ENCODE data around the gene EPHA4. TPM values are rescaled to one million over a fixed set of nuclear protein-coding genes. Genes with fewer than 3 reads are reported as not detected.

Gene EPHA4
- total and polyA plus RNA-seq, 5 donors from 2014 or later, result 7.1 to 23.5 (median 12.0) TPM

DNA sequence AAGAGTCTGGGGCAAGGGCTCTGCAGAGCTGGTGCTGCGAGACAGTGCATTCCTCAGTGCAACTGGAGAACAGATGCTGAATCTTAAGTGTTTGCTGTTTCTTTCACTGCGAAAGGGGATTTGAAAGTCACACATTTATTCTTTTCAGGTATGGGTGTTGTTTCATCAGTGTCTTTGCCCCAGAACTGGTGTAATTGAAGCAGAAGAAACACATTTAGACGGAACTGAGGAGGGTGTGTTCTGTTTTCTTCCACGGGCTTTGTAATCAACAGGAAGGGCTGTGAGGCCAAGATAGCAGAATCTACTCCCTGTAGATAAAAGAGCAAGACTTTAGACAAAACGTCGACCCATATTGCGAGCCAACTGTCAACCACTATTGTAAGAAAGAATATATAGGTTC, 151.9 kb downstream of the EPHA4 start:
- ATAC-seq (ENCODE audit: low read depth in 2 of 2), result peak; percentile 60 to 75
- Histone ChIP-seq H3K36me3 (ENCODE audit: control insufficient read depth, insufficient read depth, low read length) (peaks cover 9% of the 10 kb centered on the region), H3K4me3 (ENCODE audit: low read depth, low read length) (peak overlapping the region; percentile 64), H3K9me3 (ENCODE audit: control insufficient read depth in 2 of 2, low read length in 2 of 2) (no peaks in the 10 kb centered on the region), H3K27me3 (ENCODE audit: control insufficient read depth, insufficient read depth, low read length) (no peaks in the 10 kb centered on the region), H3K27ac (ENCODE audit: insufficient read depth, low read length, poor library complexity, severe bottlenecking) (peak overlapping the region; percentile 42), H3K4me1 (ENCODE audit: control insufficient read depth, insufficient read depth, low read length, poor library complexity, severe bottlenecking) (peaks cover 17% of the 10 kb centered on the region)
- peaks cover 13% of the 10 kb centered on the region for H3K36me3 Mint-ChIP-seq
- peak in 2 of 3 donors; percentile 32 to 64 for DNase-seq
- H3K27ac Mint-ChIP-seq, result peak overlapping the region; percentile 78 to 86 (median 83)
- H3K27me3 Mint-ChIP-seq, result peaks cover 4% of the 10 kb centered on the region
- H3K4me1 Mint-ChIP-seq, result peaks cover 14 to 26% (median 17%) of the 10 kb centered on the region in 4 donors
- H3K4me3 Mint-ChIP-seq, result peak overlapping the region; percentile 42 to 69 (median 58)
- H3K9me3 Mint-ChIP-seq, result peaks cover 0 to 3% (median 0%) of the 10 kb centered on the region in 7 donors

DNA sequence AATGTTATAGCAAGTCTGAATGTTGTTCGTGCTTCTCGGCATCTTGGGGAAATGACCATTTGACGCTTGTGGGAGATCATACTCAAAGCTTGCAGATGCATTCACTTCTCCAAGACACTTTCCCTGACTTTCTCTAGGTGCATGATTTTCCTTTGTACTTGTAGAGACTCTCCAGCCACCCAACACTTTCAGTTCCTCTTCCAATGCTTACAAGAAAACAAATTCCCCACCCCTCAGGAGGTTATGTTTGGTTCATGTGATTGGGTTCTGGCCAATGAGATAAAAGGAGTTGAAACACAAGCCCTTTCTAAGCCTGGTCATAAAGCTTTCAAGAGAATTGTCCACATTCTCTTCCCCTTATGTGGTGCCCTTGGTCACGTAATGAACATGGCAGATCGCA, 156.3 kb downstream of the EPHA4 start:
- Histone ChIP-seq H3K4me1 (ENCODE audit: control insufficient read depth, insufficient read depth, low read length, poor library complexity, severe bottlenecking) (peaks cover 12% of the 10 kb centered on the region), H3K36me3 (ENCODE audit: control insufficient read depth, insufficient read depth, low read length) (no peaks in the 10 kb centered on the region), H3K9me3 (ENCODE audit: control insufficient read depth in 2 of 2, low read length in 2 of 2) (no peaks in the 10 kb centered on the region), H3K27me3 (ENCODE audit: control insufficient read depth, insufficient read depth, low read length) (no peaks in the 10 kb centered on the region), H3K4me3 (ENCODE audit: low read depth, low read length) (no peak overlapping the region), H3K27ac (ENCODE audit: insufficient read depth, low read length, poor library complexity, severe bottlenecking) (no peak overlapping the region)
- no peak overlapping the region for H3K27ac Mint-ChIP-seq
- no peak overlapping the region for H3K4me3 Mint-ChIP-seq
- peaks cover 11 to 24% (median 14%) of the 10 kb centered on the region in 4 donors for H3K4me1 Mint-ChIP-seq
- DNase-seq, result no peak
- ATAC-seq (ENCODE audit: low read depth in 2 of 2), result no peak
- H3K36me3 Mint-ChIP-seq, result peaks cover 9% of the 10 kb centered on the region
- H3K27me3 Mint-ChIP-seq, result peaks cover 4% of the 10 kb centered on the region
- H3K9me3 Mint-ChIP-seq, result peaks cover 0 to 1% (median 0%) of the 10 kb centered on the region in 7 donors

DNA sequence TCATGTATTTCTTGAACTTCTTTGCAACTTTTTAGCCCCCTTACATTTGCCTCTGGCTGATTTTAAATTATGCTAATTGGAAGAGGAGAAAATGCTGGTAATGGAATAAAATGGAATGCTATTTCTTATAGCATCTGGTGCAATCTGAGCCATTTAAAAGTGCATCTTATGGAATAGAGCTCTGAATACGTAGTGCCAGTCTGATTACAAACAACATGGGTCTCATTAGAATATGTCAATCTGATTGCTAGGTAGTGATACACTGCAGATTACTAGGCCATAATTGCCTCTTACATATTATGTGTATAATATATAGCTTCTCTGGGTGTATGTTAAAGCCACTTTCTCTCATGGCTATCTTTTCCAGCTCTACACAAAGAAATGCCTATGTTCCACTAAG, 159.1 kb downstream of the EPHA4 start:
- no peaks in the 10 kb centered on the region for H3K9me3 ChIP-seq (ENCODE audit: control insufficient read depth in 2 of 2, low read length in 2 of 2)
- Mint-ChIP-seq H3K27ac (no peak overlapping the region), H3K36me3 (peaks cover 5% of the 10 kb centered on the region), H3K4me1 (no peaks in the 10 kb centered on the region), H3K27me3 (no peaks in the 10 kb centered on the region), H3K4me3 (no peak overlapping the region), H3K9me3 (peaks cover 0 to 5% (median 0%) of the 10 kb centered on the region in 7 donors)
- no peaks in the 10 kb centered on the region for H3K4me1 ChIP-seq (ENCODE audit: control insufficient read depth, insufficient read depth, low read length, poor library complexity, severe bottlenecking)
- no peak overlapping the region for H3K4me3 ChIP-seq (ENCODE audit: low read depth, low read length)
- H3K36me3 ChIP-seq (ENCODE audit: control insufficient read depth, insufficient read depth, low read length), result no peaks in the 10 kb centered on the region
- ATAC-seq (ENCODE audit: low read depth in 2 of 2), result no peak
- H3K27ac ChIP-seq (ENCODE audit: insufficient read depth, low read length, poor library complexity, severe bottlenecking), result no peak overlapping the region
- DNase-seq, result no peak
- no peaks in the 10 kb centered on the region for H3K27me3 ChIP-seq (ENCODE audit: control insufficient read depth, insufficient read depth, low read length)

DNA sequence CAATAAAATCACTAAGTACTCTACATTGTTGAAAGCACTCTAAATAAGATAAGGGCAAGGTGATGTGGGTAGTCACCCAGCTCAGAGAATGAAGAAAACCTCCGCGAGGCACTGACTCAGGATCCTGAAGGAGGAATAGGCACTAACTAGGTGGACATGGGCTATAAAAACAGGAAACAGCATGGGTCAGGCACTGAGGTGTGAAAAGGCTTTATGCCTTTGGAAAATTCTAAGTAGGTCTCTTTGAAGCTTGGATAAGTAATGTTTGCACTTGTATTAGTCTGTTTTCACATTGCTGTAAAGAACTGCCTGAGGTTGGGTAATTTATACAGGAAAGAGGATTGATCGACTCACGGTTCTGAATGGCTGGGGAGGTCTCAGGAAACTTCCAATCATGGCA, 161.6 kb downstream of the EPHA4 start:
- H3K4me3 ChIP-seq (ENCODE audit: low read depth, low read length), result no peak overlapping the region
- H3K36me3 ChIP-seq (ENCODE audit: control insufficient read depth, insufficient read depth, low read length), result no peaks in the 10 kb centered on the region
- no peak overlapping the region for H3K27ac Mint-ChIP-seq
- no peak overlapping the region for H3K27ac ChIP-seq (ENCODE audit: insufficient read depth, low read length, poor library complexity, severe bottlenecking)
- no peaks in the 10 kb centered on the region for H3K4me1 Mint-ChIP-seq
- H3K4me3 Mint-ChIP-seq, result peak overlapping the region in 1 of 4 donors; percentile 15
- H3K36me3 Mint-ChIP-seq, result no peaks in the 10 kb centered on the region
- no peak for DNase-seq
- ATAC-seq (ENCODE audit: low read depth in 2 of 2), result no peak
- peaks cover 0 to 8% (median 2%) of the 10 kb centered on the region in 7 donors for H3K9me3 Mint-ChIP-seq
- H3K27me3 Mint-ChIP-seq, result peaks cover 12% of the 10 kb centered on the region
- no peaks in the 10 kb centered on the region for H3K27me3 ChIP-seq (ENCODE audit: control insufficient read depth, insufficient read depth, low read length)
- no peaks in the 10 kb centered on the region for H3K4me1 ChIP-seq (ENCODE audit: control insufficient read depth, insufficient read depth, low read length, poor library complexity, severe bottlenecking)
- H3K9me3 ChIP-seq (ENCODE audit: control insufficient read depth in 2 of 2, low read length in 2 of 2), result no peaks in the 10 kb centered on the region

DNA sequence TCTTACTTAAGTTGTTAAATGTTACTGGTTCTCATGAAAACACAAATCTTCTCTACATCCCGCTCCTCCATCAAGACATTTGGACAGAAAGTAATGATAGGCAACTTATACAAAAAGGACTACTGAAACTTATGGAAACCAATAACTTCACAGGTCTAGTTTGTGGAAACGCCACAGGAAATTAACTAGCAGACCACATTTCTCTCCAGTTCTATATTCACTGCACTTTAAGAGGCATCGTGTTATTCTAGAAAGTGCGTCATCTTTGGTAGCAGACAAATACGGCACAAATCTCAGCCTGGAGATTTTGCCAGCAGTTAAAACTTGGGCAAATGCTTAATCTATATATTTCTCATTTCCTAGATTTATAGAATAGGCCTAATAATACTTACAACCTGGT, 164.3 kb downstream of the EPHA4 start:
- peaks cover 0 to 8% (median 4%) of the 10 kb centered on the region in 7 donors for H3K9me3 Mint-ChIP-seq
- H3K4me3 ChIP-seq (ENCODE audit: low read depth, low read length), result no peak overlapping the region
- peaks cover 3% of the 10 kb centered on the region for H3K36me3 Mint-ChIP-seq
- no peaks in the 10 kb centered on the region for H3K27me3 ChIP-seq (ENCODE audit: control insufficient read depth, insufficient read depth, low read length)
- H3K27ac Mint-ChIP-seq, result no peak overlapping the region
- no peaks in the 10 kb centered on the region for H3K9me3 ChIP-seq (ENCODE audit: control insufficient read depth in 2 of 2, low read length in 2 of 2)
- H3K4me1 ChIP-seq (ENCODE audit: control insufficient read depth, insufficient read depth, low read length, poor library complexity, severe bottlenecking), result no peaks in the 10 kb centered on the region
- H3K4me1 Mint-ChIP-seq, result no peaks in the 10 kb centered on the region
- peaks cover 24% of the 10 kb centered on the region for H3K27me3 Mint-ChIP-seq
- no peak overlapping the region for H3K4me3 Mint-ChIP-seq
- no peaks in the 10 kb centered on the region for H3K36me3 ChIP-seq (ENCODE audit: control insufficient read depth, insufficient read depth, low read length)
- DNase-seq (no peak), ATAC-seq (ENCODE audit: low read depth in 2 of 2) (no peak)
- H3K27ac ChIP-seq (ENCODE audit: insufficient read depth, low read length, poor library complexity, severe bottlenecking), result no peak overlapping the region

DNA sequence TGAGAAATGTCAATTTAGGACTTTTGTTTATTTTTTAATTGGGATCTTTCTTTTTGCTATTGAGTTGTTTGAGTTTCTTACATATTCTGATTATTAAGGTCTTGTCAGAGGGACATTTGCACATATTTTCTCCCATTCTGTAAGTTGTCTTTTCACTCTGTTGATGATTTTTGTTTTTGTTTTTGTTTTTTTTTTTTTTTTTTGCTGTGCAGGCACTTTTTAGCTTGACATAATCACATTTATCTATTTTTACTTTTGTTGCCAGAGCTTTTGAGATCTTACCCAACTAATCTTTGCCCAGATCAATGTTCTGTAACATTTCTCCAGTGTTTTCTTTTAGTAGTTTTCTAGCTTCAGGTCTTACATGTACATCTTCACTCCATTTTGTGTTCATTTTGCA, 166.6 kb downstream of the EPHA4 start:
- H3K4me3 ChIP-seq (ENCODE audit: low read depth, low read length), result no peak overlapping the region
- DNase-seq (no peak), ATAC-seq (ENCODE audit: low read depth in 2 of 2) (no peak)
- no peaks in the 10 kb centered on the region for H3K4me1 Mint-ChIP-seq
- H3K9me3 ChIP-seq (ENCODE audit: control insufficient read depth in 2 of 2, low read length in 2 of 2), result no peaks in the 10 kb centered on the region
- no peaks in the 10 kb centered on the region for H3K4me1 ChIP-seq (ENCODE audit: control insufficient read depth, insufficient read depth, low read length, poor library complexity, severe bottlenecking)
- peaks cover 3% of the 10 kb centered on the region for H3K36me3 Mint-ChIP-seq
- peaks cover 26% of the 10 kb centered on the region for H3K27me3 Mint-ChIP-seq
- H3K4me3 Mint-ChIP-seq, result no peak overlapping the region
- H3K27ac ChIP-seq (ENCODE audit: insufficient read depth, low read length, poor library complexity, severe bottlenecking), result no peak overlapping the region
- no peaks in the 10 kb centered on the region for H3K36me3 ChIP-seq (ENCODE audit: control insufficient read depth, insufficient read depth, low read length)
- H3K9me3 Mint-ChIP-seq, result peaks cover 0 to 6% (median 4%) of the 10 kb centered on the region in 7 donors
- H3K27me3 ChIP-seq (ENCODE audit: control insufficient read depth, insufficient read depth, low read length), result peaks cover 1% of the 10 kb centered on the region
- no peak overlapping the region for H3K27ac Mint-ChIP-seq

DNA sequence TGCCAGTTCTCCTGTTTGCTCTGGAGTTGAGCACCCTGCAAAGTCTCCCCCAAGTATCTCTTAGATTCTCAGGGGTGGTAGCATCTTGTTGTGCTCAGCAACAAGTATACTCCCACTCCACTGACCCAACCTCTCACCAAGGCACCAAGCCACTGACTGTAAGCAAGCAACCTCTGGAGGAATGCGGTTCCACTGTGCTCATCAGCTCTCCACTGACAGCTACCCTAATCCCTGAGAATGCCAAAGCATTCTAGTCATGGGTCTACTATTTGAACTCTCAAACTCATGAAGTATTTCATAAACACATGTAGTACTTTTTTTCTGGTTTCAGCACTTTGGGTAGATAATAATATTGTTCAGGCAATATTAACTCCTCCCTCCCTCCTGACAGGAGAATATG, 170.0 kb downstream of the EPHA4 start:
- Histone ChIP-seq H3K27me3 (ENCODE audit: control insufficient read depth, insufficient read depth, low read length) (peaks cover 4% of the 10 kb centered on the region), H3K36me3 (ENCODE audit: control insufficient read depth, insufficient read depth, low read length) (no peaks in the 10 kb centered on the region), H3K27ac (ENCODE audit: insufficient read depth, low read length, poor library complexity, severe bottlenecking) (no peak overlapping the region), H3K4me1 (ENCODE audit: control insufficient read depth, insufficient read depth, low read length, poor library complexity, severe bottlenecking) (no peaks in the 10 kb centered on the region), H3K9me3 (ENCODE audit: control insufficient read depth in 2 of 2, low read length in 2 of 2) (no peaks in the 10 kb centered on the region), H3K4me3 (ENCODE audit: low read depth, low read length) (no peak overlapping the region)
- no peak overlapping the region for H3K4me3 Mint-ChIP-seq
- DNase-seq (no peak), ATAC-seq (ENCODE audit: low read depth in 2 of 2) (no peak)
- H3K4me1 Mint-ChIP-seq, result no peaks in the 10 kb centered on the region
- peaks cover 26% of the 10 kb centered on the region for H3K27me3 Mint-ChIP-seq
- H3K27ac Mint-ChIP-seq, result no peak overlapping the region
- peaks cover 3% of the 10 kb centered on the region for H3K36me3 Mint-ChIP-seq
- H3K9me3 Mint-ChIP-seq, result peaks cover 0 to 6% (median 4%) of the 10 kb centered on the region in 7 donors

DNA sequence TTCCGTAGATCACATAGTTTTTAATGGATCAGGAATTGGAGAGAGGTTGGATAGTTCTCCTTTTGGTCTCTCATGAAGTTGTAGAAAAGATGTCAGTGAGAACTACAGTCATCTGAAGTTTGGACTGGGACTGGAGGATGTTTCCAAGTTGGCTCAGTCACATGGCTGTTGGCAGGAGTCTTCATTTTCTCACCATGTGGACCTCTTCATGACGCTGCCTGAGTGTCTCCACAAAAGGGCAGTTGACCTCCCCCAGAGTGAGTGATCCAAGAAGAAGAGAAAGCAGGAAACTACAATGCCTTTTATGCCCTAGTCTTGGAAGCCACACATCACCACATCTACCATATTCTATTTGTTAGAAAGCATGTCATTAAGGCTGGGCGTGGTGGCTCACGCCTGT, 171.7 kb downstream of the EPHA4 start:
- no peak overlapping the region for H3K4me3 Mint-ChIP-seq
- Histone ChIP-seq H3K36me3 (ENCODE audit: control insufficient read depth, insufficient read depth, low read length) (no peaks in the 10 kb centered on the region), H3K4me3 (ENCODE audit: low read depth, low read length) (no peak overlapping the region), H3K27me3 (ENCODE audit: control insufficient read depth, insufficient read depth, low read length) (peaks cover 6% of the 10 kb centered on the region), H3K4me1 (ENCODE audit: control insufficient read depth, insufficient read depth, low read length, poor library complexity, severe bottlenecking) (no peaks in the 10 kb centered on the region), H3K9me3 (ENCODE audit: control insufficient read depth in 2 of 2, low read length in 2 of 2) (no peaks in the 10 kb centered on the region), H3K27ac (ENCODE audit: insufficient read depth, low read length, poor library complexity, severe bottlenecking) (no peak overlapping the region)
- peaks cover 3% of the 10 kb centered on the region for H3K36me3 Mint-ChIP-seq
- no peak for ATAC-seq (ENCODE audit: low read depth in 2 of 2)
- peaks cover 0 to 5% (median 0%) of the 10 kb centered on the region in 7 donors for H3K9me3 Mint-ChIP-seq
- H3K27ac Mint-ChIP-seq, result no peak overlapping the region
- no peak for DNase-seq
- H3K27me3 Mint-ChIP-seq, result peaks cover 13% of the 10 kb centered on the region
- no peaks in the 10 kb centered on the region for H3K4me1 Mint-ChIP-seq
